GM19455 (cell line): Measurements from ENCODE around the gene SERPINC1.
A peak's percentile ranks its signal among the peaks of the same experiment; 100 is the strongest.
"Not testable (repeated sequence)": the region's sequence is repeated elsewhere in the genome, so short reads cannot be mapped to it uniquely, and the experiment has no call there.

Experiments used
- ATAC-seq: cut with Tn5 transposase; IDR thresholded peaks from one replicate; pipeline ENCODE4 v1.9.1; 2021; ENCODE audit not compliant: unreplicated experiment

SERPINC1 gene

DNA sequence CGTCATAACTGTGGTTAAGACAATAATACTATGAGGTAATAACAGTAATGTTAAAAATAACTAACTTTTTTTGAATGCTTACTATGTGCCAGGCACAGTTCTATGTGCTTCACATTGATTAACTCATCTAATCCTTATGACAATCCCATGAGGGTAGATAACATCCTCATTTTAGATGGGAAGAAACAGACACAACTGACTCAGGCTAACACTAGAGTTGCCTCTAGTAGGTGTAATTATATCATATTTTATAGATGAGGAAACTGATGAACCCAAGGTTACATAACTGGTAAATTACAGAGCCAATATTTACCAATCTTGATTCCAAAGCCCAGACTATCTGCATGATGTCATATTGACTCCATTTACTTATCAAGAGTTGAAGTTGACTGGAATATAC, 23.5 kb downstream of the SERPINC1 start:
- ATAC-seq: no peak

DNA sequence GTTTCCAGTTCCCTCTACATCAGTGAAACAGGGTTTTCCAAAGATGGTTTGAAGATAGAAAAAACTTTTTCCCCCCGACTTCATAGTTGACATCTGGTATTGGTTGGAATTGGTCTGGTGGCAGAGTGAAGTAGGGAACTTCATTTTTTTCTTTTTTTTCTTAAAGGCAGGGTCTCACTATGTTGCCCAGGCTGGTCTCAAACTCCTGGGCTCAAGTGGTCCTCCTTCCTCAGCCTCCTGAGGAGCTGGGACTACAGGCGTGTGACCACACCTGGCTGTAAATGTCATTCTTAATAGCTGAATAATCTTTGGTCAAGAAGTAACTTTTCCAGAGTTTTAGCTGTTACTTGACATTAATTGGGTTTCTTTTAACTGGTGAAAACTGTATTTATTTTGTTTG, 27.2 kb downstream of the SERPINC1 start:
- no peak for ATAC-seq

DNA sequence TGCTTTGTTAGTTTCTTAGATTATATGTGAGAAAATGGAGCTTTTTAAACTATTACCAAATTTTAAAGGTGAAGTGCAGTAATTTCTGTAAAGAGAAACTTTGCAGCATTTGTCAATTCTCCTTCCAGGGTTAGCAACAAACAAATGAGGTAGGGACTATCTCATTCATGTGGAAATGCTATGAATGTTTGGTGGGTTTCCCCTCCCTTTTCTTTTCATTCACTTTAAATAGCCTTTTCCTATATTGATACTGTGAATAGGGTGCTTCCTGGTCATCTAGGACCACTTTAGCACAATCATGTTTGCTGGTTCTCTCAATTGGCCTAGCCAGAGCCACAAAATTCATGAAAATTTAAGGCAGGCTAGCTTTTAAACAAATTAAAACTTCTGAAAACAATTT, 28.4 kb downstream of the SERPINC1 start:
- ATAC-seq: no peak

DNA sequence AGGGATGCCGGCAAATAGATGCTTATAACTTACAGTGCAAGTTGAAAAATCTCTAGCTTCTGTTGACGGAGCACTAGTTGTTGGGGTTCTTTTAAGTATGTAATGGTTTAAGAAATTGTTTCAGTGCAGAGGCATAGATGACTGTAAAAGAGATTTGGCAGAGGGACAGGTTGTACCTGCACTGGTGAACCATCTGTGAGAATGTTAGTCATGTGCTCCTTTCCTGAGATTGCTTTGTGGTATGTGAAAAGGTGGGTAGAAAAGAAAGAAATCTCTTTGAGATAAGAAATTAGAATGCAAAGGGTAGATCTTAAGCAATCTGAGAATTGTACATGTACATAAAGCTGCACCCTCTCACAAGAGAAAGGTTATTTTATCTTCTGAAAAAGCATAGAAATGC, 29.5 kb downstream of the SERPINC1 start:
- ATAC-seq: no peak

DNA sequence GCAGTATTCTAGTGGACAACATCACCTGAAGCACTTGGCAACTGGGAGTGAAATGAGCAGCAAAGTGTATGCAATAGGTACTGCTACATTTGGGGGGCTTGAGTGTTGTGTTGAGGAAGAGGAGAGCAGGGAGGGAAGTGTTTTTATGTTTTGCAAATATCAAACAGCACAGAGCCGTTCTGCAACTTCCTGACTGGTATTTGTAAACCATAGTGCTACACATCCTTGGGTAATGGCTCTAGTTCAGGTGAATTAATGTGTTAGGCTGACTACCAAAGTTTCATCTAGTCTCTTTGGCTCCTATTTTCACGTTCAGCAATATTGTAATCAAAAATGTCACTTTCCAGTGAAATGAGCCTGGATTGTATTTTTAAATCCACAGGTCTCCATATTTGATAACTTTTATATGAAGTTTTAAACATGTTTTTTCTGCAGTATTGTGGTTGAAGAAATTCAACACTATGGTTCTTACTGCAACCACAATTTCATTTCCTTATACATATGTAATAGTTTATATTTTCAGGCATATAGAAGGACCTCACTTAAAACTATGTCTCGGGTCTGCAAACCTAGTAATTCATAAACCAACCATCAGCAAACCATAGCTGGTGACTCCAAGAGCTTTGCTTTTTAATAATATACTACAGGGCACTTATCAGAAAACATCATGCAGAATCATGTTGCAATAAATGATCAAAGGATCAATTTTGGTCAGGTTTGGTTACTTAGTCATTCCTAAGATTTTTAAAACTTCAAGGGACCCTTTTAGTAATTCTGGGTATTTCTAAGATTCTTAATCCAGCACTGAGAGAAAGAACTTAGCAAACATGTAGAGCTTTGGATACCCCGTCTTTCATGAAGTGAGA, 30.1 kb downstream of the SERPINC1 start:
- ATAC-seq: no peak

DNA sequence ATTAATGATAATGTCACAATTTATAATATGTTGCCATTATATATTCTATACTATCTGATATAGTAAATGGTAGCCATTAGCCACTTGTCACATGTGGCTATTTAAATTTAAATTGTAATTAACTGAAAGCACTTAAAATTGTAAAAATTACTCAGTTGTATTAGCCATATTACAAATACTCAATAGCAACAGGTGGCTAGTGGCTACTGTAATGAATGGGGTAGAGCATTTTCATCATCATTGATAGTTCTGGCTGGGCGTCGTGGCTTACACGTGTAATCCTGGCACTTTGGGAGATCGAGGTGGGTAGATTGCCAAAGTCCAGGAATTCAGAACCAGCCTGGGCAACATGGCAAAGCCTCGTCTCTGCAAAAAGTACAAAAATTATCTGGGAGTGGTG, 32.4 kb downstream of the SERPINC1 start:
- no peak for ATAC-seq

DNA sequence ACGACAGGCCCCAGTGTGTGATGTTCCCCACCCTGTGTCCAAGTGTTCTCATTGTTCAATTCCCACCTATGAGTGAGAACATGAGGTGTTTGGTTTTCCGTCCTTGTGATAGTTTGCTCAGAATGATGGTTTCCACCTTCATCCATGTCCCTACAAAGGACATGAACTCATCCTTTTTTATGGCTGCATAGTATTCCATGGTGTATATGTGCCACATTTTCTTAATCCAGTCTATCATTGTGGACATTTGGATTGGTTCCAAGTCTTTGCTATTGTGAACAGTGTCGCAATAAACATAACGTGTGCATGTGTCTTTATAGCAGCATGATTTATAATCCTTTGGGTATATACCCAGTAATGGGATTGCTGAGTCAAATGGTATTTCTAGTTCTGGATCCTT, 36.0 kb downstream of the SERPINC1 start:
- ATAC-seq: not testable (repeated sequence)

DNA sequence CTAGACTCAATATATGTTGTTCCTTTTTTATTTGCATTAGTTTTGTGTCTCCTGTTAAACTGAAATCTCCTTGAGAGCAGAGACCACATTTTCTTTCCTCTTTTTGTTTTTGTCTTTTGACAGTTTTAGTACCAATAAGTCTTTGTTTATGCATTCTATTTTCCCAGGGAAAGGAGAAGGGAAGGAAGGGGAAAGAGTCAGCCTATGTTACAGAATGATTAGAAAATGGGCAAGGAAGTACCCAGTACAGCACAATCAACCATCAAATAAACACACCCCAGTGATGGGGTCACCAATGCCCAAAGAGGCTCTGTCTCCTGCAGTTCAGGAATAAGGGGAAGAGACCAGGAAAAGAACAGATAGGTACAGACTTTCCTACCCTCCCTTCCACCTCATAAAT, 38.9 kb downstream of the SERPINC1 start:
- no peak for ATAC-seq

DNA sequence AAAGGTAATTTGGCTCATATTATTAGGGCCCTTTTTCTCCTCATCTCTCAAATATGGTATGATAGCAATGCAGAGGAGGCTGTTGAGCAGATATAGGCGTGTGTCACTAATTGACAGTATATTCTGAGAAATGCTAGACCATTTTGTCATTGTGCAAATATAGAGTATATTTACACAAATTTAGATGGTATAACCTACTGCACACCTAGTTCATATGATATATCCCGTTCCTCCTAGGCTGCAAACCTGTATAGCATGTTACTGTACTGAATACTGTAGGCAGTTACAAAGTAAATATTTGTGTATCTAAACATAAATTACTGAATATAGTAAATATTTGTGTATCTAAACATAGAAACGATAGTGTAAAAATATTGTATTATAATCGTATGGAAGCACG, 40.4 kb downstream of the SERPINC1 start:
- no peak for ATAC-seq

DNA sequence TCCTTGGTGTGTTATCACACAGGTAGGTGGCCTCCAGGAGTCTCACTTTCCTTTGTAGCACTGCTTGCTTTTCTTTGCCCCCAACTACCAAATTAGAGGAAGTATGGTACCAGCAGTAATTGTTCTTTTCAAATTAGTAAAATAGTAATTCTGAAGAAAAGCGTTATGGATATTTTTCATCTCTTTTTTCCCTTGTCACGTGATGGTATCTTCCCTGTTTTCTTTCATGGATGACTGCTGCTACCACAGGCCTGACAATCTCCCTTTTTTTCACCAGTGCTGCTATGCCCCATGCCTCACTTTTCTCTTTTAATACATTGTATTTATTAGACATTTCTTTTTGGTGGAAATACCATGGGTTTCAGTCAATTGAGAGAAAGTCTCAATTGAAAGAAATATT, 45.6 kb downstream of the SERPINC1 start:
- no peak for ATAC-seq

DNA sequence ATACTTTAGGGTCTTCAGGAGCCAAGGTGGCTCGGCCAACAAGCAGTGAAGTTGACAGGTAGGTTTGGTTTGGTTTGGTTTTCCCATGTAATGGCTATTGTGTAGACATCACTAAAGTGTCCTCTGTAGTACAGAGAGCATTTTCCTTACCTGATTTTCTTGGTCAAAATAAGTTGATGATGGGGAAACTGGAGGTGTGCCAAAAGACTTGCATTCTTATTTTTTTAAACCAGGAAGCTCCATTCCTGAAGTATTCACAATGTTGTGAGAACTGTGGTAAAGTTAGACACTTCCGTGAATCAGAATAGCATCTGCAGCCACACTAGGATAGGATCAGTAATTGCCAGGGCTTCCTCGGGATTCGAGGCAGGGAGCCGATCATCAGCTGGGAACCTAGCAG, 46.0 kb downstream of the SERPINC1 start:
- ATAC-seq: no peak

DNA sequence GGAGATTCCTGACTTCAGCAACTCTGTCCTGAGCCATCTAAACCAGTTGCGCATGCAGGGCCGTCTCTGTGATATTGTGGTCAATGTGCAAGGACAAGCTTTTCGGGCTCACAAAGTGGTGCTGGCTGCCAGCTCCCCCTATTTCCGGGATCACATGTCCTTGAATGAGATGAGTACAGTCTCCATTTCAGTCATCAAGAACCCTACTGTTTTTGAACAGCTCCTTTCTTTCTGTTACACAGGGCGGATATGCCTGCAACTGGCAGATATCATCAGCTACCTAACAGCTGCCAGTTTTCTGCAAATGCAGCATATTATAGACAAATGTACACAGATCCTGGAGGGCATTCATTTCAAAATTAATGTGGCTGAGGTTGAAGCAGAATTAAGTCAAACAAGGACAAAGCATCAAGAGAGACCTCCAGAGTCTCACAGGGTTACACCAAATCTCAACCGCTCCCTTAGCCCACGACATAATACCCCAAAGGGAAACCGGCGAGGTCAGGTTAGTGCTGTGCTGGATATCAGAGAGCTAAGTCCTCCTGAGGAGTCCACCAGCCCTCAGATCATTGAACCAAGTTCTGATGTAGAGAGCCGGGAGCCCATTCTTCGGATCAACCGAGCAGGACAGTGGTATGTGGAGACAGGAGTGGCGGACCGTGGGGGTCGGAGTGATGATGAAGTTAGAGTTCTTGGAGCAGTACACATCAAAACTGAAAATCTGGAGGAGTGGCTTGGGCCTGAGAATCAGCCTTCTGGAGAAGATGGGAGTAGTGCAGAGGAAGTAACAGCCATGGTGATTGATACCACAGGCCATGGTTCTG, 46.7 kb downstream of the SERPINC1 start:
- ATAC-seq: no peak

DNA sequence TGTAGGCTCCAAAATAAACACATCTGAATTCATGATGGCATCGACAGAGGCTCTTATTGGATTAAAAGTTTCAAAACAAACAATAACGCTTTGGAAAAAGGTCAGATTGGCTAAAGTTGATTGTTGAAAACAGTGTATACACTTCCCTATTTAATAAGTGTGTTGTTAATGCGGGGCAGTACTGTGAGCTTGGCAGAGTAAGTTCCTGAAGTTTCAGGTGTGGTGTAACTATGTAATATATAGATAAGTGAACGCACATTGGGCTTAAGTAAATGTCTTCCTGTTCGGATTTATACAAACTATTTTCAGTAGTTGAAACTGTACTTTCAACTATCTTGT, 48.1 kb downstream of the SERPINC1 start:
- ATAC-seq: no peak

DNA sequence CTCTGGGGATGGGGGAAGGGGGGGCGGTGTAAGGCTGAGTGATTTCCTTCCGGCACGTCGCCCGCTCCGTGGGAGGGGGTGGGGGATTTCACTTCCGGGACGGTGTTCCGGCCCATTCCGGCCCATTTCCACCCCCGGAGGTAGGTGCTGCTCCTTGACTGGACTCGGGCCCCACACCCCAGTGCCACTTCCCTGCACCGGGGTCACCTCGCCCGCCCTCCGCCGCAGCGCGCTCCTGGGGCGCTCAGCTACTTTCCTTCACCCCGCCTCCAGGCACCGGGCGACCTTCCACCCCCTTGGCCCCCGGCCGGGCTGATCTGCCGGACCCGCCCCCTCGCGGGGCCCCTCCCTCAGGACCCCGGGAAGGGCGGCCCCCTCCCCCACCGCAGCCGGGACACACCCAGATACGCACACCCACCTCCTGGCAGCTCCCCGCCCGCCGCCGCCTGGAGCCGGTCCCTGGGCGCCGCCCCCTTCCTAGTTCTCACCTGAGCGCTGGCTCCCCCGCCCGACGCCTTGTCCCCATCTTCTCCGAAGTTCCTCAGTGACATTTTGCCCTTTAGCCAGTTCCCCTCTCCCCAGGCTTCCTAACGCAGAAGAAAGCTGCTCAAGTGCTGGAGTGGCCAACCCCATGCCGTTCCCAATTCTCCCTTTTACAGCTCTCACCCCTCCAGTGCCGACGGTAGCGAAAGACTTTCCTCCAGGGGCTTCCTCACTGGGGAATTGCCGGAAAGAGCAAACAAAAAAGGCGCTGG, 48.7 kb downstream of the SERPINC1 start, which contains the start of gene ZBTB37:
ZBTB37 (plus strand) TSS at position 115 of the 755 bp plus-strand sequence. CDS start 1,846 bp downstream, outside the sequence.
- ATAC-seq: peak; percentile 55

DNA sequence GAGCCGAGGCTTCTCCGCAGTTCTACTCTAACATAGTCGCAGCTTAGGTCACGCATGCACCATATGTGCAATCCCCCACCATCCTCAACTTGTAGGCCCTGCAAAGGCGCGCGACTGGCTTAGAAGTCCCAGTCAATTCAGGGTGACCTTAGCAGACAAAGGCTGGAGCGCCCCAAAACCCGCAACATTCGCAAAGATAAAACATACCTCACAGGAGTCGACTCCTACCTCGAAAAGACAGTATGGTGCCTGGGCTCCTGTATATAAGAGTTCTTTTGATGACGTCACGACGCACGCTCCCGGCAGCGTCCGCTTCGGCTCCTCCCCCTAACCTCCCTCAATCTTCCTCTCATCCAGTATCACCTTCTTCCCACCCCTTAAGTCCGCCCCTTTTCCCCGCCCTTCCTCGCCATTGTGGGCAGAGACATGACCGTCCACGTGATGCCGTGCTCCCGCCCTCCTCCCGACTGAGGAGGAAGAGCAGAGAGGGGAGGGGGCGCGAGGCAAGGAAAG, 49.3 kb downstream of the SERPINC1 start, which contains the start of gene GAS5:
GAS5 (minus strand) TSS at position 237 of the 513 bp plus-strand sequence.
- ATAC-seq: peak; percentile 65

DNA sequence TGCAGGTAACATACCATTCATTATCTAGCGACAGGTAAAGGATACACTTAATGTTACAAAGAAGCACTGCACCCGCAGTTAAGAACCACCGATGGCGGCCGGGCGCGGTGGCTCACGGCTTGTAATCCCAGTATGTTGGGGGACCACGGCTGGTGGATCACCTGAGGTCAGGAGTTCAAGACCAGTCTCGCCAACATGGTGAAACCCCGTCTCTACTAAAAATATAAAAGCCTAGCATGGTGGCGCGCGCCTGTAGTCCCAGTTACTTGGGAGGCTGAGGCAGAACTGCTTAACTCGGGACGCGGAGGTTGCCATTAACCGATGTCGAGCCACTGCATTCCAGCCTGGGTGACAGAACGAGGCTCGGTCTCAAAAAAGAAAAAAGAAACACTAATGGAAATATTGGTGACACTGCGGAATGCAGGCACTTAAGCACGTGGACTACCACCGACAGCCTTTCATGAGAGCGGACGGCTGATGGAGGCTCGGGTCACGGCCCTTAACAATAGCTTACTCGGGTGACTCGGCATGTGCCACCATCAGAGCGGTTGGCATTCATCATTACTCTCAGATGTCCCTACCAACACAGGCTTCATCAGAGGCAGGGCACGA, 49.9 kb downstream of the SERPINC1 start:
- ATAC-seq: no peak

DNA sequence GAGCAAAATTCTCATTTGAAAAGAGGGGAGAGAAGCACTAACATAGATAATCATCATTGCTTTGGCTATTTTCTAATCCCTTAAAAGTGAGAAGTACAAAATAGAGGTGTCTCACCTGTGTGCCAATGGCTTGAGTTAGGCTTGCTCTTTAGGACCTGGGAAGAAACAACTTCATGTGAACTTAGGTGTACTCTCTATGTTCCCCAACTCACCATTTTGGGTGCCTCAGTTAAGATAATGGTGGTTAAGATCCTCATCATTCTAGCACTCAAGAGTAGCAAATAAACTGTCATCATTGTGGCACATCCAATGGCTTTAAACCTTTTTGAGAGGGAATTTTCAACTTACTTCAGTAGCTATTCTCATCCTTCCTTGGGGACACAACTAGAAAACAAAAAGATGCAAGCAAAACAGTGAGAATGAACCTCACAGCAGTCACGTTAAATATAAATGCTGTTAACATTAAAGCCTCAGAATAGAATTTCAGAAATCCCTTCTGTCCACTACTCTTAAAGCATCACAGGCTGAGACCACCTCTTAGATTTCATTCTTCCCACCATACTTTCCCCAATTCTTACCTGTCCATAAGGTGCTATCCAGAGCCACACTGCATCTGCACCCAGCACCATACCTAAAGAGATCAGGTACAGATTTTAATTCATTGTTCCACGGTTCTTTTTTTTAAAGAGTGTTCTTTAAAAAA, 50.6 kb downstream of the SERPINC1 start:
- ATAC-seq: no peak

DNA sequence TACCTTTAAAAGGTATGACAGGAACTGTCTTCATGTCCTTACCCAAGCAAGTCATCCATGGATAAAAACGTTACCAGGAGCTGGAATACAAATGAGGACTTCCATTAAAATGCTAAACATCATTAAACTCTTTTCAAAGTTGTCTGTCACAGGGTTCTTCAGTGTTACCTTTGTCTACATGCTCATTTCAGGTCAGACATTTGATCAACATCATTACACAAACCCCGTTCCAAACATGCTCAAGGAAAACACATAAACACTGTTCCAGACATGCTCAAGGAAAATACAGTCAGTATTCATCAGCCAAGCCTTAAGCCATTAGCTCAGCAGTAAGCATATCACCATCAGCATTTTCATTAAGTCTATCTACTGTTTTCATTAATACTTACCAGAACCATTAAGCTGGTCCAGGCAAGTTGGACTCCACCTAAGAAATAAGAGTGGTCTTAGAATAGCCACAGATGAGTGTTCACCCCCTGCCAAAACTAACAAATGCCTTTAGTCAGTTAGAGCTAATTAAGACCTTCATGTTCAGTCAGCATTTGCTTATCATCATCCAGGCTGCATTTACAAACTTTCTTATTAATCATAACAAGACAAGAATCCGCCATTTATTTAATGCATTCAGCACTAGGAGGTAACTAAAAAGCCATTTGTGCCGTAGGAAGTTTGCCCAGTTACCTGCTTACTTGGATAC, 51.5 kb downstream of the SERPINC1 start:
- no peak for ATAC-seq

DNA sequence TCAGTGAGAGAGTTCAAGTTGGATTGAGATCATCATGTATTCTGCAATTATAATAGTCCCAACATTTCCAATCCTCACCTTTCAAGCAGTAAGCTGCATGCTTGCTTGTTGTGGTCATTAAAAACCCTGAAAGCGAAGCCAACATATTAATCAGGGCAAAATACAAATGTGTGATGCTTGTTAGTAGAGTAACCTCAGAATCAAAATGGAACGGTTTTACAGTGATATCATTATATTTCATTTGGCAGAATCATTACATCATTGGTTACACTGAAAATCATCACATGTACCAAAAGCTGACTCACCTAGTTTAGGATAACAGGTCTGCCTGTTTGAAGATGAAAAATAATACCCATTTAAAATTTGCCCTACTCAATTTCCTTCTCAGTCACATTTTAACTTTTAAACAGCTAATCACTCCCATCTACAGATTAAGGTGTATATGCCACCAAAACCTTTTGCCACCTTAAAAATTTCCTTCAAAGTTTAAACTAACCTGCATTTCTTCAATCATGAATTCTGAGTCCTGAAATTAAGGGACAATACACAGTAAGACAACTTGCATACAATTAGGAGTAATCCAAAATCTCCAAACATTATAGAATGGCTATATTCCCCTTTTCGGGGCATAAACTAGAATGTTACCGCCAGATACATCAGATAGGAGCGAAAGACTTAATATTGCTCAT, 52.8 kb downstream of the SERPINC1 start:
- ATAC-seq: no peak
